Measurements from ENCODE around the gene SCN5A.
A peak's percentile ranks its signal among the peaks of the same experiment; 100 is the strongest.

The SCN5A gene

DNA sequence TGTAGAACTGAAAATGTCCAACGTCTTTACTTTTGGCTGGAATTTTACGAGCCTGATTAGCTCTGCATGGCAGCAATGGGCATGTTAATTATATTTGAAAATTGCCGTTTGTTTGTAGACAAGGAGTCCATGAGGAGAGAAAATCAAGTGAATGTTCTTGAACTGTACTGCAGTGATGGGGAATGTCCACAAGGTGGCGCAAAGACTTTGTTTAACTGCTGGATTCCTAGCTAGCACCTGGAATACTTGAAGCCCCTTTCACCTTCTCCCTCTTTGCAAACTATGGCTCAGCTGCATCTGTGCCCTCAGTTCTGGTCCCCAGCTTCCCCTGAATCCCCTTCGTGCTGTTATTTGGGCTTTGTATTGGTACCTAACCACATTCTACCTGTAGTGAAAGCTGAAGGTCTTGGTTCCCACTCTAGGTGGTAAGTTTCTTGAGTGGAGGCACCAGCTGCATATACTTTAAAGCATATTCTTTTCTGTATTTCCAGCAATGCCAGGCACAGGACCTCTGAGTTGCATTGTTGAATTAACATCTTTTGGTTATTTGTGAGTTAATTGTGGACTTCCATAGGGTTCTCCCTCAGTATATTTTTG is 128.0 kb downstream of the SCN5A start:
- in situ Hi-C loops (cut with HindIII; ENCODE audit: low pct_unique_long_range_greater_than_20kb, low sequenced_read_pairs), result no loop called here
- no peak for TF ChIP-seq JUND (IDR thresholded peaks at IDR 0.05; ENCODE audit: low read depth)
- DNase-seq (ENCODE audit: low read depth in 1 of 2, low spot score in 1 of 2), result peak; percentile 45 to 81

- DNase-seq (ENCODE audit: low read depth in 1 of 2, low spot score in 1 of 2), result no peak
- in situ Hi-C loops (cut with HindIII; ENCODE audit: low pct_unique_long_range_greater_than_20kb, low sequenced_read_pairs), result no loop called here
- no peak for TF ChIP-seq JUND (IDR thresholded peaks at IDR 0.05; ENCODE audit: low read depth)
Observed at GRCh38 chr3:38519651-38520050, 129.8 kb downstream of the SCN5A start.

- in situ Hi-C loops (cut with HindIII; ENCODE audit: low pct_unique_long_range_greater_than_20kb, low sequenced_read_pairs), result no loop called here
Observed at GRCh38 chr3:38519000-38519399, 130.5 kb downstream of the SCN5A start.

DNA sequence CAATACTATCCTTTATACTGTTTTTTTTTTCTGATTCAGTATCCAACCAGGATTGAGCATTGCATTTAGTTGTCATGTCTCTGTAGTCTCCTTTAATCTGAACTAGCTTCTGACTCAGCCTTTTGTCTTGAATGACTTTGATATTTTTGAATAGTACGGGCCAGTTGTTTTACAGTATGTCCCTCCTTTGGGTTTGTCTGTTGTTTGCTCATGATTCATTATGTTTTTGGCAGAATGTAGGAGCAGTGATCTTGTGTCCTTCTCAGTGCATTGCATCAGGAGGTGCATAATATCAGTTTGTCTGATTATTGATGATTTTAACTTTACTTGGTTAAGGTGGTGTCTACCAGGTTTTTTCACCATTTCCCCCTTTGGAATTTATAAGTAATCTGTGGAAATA is 132.8 kb downstream of the SCN5A start:
- in situ Hi-C loops (cut with HindIII; ENCODE audit: low pct_unique_long_range_greater_than_20kb, low sequenced_read_pairs), result no loop called here
- DNase-seq (ENCODE audit: low read depth in 1 of 2, low spot score in 1 of 2), result no peak
- no peak for TF ChIP-seq JUND (IDR thresholded peaks at IDR 0.05; ENCODE audit: low read depth)

More at GRCh38 chr3:38519000-38519399, 130.5 kb downstream of the SCN5A start:
- no peak for DNase-seq (ENCODE audit: low read depth in 1 of 2, low spot score in 1 of 2)
- no peak for TF ChIP-seq JUND (IDR thresholded peaks at IDR 0.05; ENCODE audit: low read depth)

DNA sequence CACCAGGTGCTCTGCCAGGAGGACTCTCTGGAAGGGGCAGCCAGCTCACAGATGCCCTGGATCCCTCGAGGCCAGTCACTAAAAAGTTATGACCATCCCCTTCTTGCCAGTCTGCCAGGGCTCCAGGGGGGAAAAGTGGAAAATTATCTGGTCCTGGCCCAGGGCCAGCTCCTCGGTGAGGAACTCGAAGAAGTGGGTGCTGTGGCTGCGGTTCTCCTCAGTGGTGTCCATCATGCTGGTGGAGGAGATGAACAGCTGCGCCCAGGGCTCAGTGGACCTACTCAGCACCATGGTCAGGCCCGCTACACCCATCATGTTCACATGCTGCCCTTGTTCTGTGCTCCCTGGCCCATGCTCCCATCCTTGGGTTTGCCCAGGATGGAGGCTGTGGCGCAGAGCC is 134.1 kb downstream of the SCN5A start:
- DNase-seq (ENCODE audit: low read depth in 1 of 2, low spot score in 1 of 2), result no peak
- TF ChIP-seq JUND (IDR thresholded peaks at IDR 0.05; ENCODE audit: low read depth), result no peak
- in situ Hi-C loops (cut with HindIII; ENCODE audit: low pct_unique_long_range_greater_than_20kb, low sequenced_read_pairs), result no loop called here

DNA sequence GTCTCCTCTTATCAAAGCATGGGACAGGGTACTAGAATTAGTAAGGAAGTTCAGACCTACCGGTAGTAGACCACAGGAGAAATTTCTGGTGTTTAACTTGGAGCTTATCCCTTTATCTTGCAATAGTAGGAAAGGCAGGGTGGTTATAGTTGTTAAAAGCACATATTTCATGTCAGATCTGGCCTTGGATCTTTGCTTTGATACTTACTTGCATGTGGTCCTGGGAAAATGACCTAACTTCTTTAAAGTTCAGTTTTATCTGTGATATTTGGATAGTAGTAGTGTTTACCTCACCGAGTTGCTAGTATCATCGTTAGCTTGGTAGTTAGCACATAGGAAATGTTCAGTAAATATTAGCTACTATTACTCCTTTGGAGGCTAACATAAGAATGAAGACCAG is 137.9 kb downstream of the SCN5A start:
- in situ Hi-C loops (cut with HindIII; ENCODE audit: low pct_unique_long_range_greater_than_20kb, low sequenced_read_pairs), result no loop called here
- no peak for TF ChIP-seq JUND (IDR thresholded peaks at IDR 0.05; ENCODE audit: low read depth)
- DNase-seq (ENCODE audit: low read depth in 1 of 2, low spot score in 1 of 2), result no peak

- no peak for TF ChIP-seq JUND (IDR thresholded peaks at IDR 0.05; ENCODE audit: low read depth)
- no peak for DNase-seq (ENCODE audit: low read depth in 1 of 2, low spot score in 1 of 2)
- in situ Hi-C loops (cut with HindIII; ENCODE audit: low pct_unique_long_range_greater_than_20kb, low sequenced_read_pairs), result no loop called here
Observed at GRCh38 chr3:38510631-38511030, 138.9 kb downstream of the SCN5A start.

DNA sequence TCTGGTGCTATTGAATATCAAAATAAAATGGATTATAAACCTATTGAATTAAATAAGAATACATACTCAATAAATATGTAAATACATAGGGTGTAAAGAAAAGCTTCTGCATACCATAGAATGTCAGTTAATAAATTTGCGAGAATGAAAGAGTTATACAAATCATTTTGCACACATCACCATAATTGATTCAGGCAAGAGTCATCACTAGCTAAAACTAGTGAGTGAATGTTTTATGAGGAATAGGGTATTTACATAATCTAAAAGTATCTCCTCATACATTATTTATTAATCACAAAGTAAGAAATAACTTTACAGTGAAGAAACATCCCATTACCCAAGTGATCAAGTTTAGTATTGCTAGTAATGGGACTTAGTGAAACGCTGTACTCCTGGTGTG is 139.8 kb downstream of the SCN5A start:
- no peak for DNase-seq (ENCODE audit: low read depth in 1 of 2, low spot score in 1 of 2)
- in situ Hi-C loops (cut with HindIII; ENCODE audit: low pct_unique_long_range_greater_than_20kb, low sequenced_read_pairs), result no loop called here
- no peak for TF ChIP-seq JUND (IDR thresholded peaks at IDR 0.05; ENCODE audit: low read depth)

DNA sequence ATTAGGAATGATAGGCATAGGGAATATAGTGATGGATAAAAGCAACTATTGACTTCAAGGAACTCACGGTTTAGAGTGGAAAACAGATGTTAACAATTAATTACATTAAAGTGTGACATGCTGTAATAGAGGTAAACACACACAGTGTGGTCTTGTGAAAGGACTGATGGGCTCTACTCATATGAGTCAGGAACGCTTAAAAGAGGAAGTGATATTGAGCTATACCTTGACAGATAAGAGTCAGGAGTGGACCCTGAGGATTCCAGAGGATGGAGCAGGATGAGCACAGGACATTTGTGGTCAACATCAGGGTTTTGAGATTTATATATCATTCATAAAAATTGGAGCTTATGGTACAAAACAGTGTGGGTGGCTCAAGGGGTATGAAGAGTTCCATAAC is 142.4 kb downstream of the SCN5A start:
- TF ChIP-seq JUND (IDR thresholded peaks at IDR 0.05; ENCODE audit: low read depth), result no peak
- in situ Hi-C loops (cut with HindIII; ENCODE audit: low pct_unique_long_range_greater_than_20kb, low sequenced_read_pairs), result no loop called here
- DNase-seq (ENCODE audit: low read depth in 1 of 2, low spot score in 1 of 2), result no peak

DNA sequence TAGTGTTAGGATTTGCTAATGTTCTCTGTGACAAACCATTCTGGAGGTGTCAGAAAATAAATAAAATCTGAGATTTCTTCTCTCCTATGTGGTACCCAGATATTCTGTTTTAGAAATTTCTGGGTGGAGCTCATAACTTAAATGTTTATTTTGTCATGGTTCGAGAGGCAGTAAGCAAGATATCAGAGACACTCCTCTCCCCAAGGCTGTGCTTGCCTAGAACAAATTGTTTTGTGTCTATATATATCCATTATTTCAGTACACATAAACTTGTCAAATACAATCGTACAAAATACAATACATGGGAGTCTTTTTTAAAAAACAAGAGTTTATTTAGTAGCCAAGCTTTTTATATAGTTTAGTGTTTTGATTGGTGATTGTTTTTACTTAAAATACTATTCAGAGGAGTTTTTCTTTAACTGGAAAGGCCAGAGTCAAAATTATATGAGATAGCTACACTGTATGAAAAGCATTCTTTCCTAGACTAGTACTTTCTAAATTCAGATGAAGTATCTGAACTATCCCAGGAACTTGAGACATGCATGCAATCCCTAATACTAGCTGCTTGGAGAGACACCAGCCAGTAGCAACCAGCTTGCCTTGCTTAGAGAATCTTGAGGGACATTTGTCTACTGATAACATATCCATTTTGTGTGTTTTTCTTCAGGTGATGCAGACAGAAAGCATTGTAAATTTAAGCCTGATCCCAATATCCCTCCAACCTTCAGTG is 148.6 kb downstream of the SCN5A start:
- TF ChIP-seq JUND (IDR thresholded peaks at IDR 0.05; ENCODE audit: low read depth), result no peak
- in situ Hi-C loops (cut with HindIII; ENCODE audit: low pct_unique_long_range_greater_than_20kb, low sequenced_read_pairs), result no loop called here
- DNase-seq (ENCODE audit: low read depth in 1 of 2, low spot score in 1 of 2), result no peak

All from T47D (cell line).